Measurements from ENCODE around the gene COL6A5. TPM values are rescaled to one million over a fixed set of nuclear protein-coding genes. Genes with fewer than 3 reads are reported as not detected.

COL6A5 gene
- 0.03 TPM in 1 of 2 replicates, not detected in the other for total RNA-seq (2014; rRNA removed; shearing (Covaris generic))
- 0.05 TPM in 1 of 2 replicates, not detected in the other for polyA plus RNA-seq (2016; fragmentation: Nextera tagmentation; extraction: Ambion mirVana)
- long read RNA-seq = 0 reads

- H3K27me3 Mint-ChIP-seq (ENCODE audit: insufficient read depth, low read depth, poor library complexity) = peaks cover 15% of the 10 kb centered on the region
- H3K27ac ChIP-seq (ENCODE audit: low read depth) = no peak within 1 kb of the TSS
- DNase-seq (ENCODE audit: low spot score) = peak; percentile 74
- H3K4me3 Mint-ChIP-seq = peak within 1 kb of the TSS; percentile 74
- peaks cover 3% of the 10 kb centered on the region; the same call in 1 of the 2 replicates for H3K9me2 ChIP-seq (ENCODE audit: insufficient read depth)
- no peaks in the 10 kb centered on the region for H3K79me2 ChIP-seq (replicated peaks; ENCODE audit: insufficient read depth)
- H3K27me3 ChIP-seq (ENCODE audit: insufficient read depth) = peaks cover 42% of the 10 kb centered on the region
- H2AFZ ChIP-seq = peak within 1 kb of the TSS; percentile 97
- peak within 1 kb of the TSS; percentile 88 for H3K4me2 ChIP-seq
- no peaks in the 10 kb centered on the region for H3K36me3 ChIP-seq (ENCODE audit: insufficient read depth)
- ATAC-seq = peak; percentile 99
- no peaks in the 10 kb centered on the region for H3K36me3 Mint-ChIP-seq (ENCODE audit: low read depth)
- H3K27ac Mint-ChIP-seq = no peak within 1 kb of the TSS
- no peaks in the 10 kb centered on the region for H3F3A ChIP-seq (replicated peaks; ENCODE audit: low read depth)
- peak within 1 kb of the TSS; percentile 57 for H3K4me3 ChIP-seq
- no peaks in the 10 kb centered on the region for H3K9me3 Mint-ChIP-seq
- TF ChIP-seq JUNB (IDR thresholded peaks at IDR 0.05; ENCODE audit: unreplicated experiment) (no peak), EZH2phosphoT487 (IDR thresholded peaks at IDR 0.05; ENCODE audit: unreplicated experiment) (no peak), POLR2AphosphoS5 (IDR thresholded peaks at IDR 0.05; ENCODE audit: low read depth) (no peak), ZNF462 (CRISPR knock-in tag; IDR thresholded peaks at IDR 0.05) (no peak), CREB1 (CRISPR knock-in tag; IDR thresholded peaks at IDR 0.05; ENCODE audit: low read depth) (no peak), NANOG (IDR thresholded peaks at IDR 0.05; ENCODE audit: borderline replicate concordance) (no peak), REST (IDR thresholded peaks at IDR 0.05; ENCODE audit: unreplicated experiment) (no peak), ETS1 (IDR thresholded peaks at IDR 0.05) (no peak), STAT1 (IDR thresholded peaks at IDR 0.05; ENCODE audit: unreplicated experiment) (no peak), ZNF331 (CRISPR knock-in tag; IDR thresholded peaks at IDR 0.05; ENCODE audit: low read depth) (no peak), CTCF (conservative IDR thresholded peaks at IDR 0.05; ENCODE audit: low read depth in 2 of 2) (no peak)
- H3K4me1 Mint-ChIP-seq = peaks cover 8% of the 10 kb centered on the region; the same call in 2 of the 3 replicates
- H4K20me1 ChIP-seq (replicated peaks; ENCODE audit: insufficient read depth) = no peaks in the 10 kb centered on the region
- peaks cover 10% of the 10 kb centered on the region; the same call in 1 of the 2 replicates for H3K4me1 ChIP-seq (ENCODE audit: insufficient read depth)
Measured at GRCh38 chr3:130345487-130346079, at the start of gene COL6A5. TSS of gene COL6A5 (plus strand) at chr3:130345672. CDS start at chr3:130373639, 27,967 bp downstream.
